GM12878 (cell line): ENCODE data around the gene BMERB1. TPM values are rescaled to one million over a fixed set of nuclear protein-coding genes. Genes with fewer than 3 reads are reported as not detected.

Experiments
- ATF7 ChIP-seq: fragments of 450-650 bp; IDR thresholded peaks from 2 replicates; pipeline ENCODE4 v1.6.1; 2016; ENCODE audit warnings: low read depth, mild to moderate bottlenecking
- CHD2 ChIP-seq: IDR thresholded peaks from 2 replicates; pipeline ENCODE4 v1.6.1; 2011; ENCODE audit warnings: low read depth, low read length, improper control_type of control experiment, borderline replicate concordance
- CREM ChIP-seq: IDR thresholded peaks from 2 replicates; pipeline ENCODE4 v1.6.1; 2014; ENCODE audit warnings: antibody characterized with exemption, low read depth
- HSF1 ChIP-seq: fragments of 150-350 bp; IDR thresholded peaks from 2 replicates; pipeline ENCODE4 v1.6.1; 2014; ENCODE audit warnings: mild to moderate bottlenecking, low read depth, low read length
- MEF2A ChIP-seq: IDR thresholded peaks from 2 replicates; pipeline ENCODE4 v1.6.1; 2011; ENCODE audit warnings: low read depth, mild to moderate bottlenecking, low read length, moderate library complexity; ENCODE audit not compliant: insufficient read depth
- STAT3 ChIP-seq: IDR thresholded peaks from 2 replicates; pipeline ENCODE4 v1.6.1; 2011; ENCODE audit warnings: low read depth, low read length, improper control_type of control experiment
- TCF7 ChIP-seq: IDR thresholded peaks from 2 replicates; pipeline ENCODE4 v1.6.1; 2014; ENCODE audit warnings: antibody characterized with exemption, borderline replicate concordance
- ZBTB11 ChIP-seq: fragments of 450-650 bp; formaldehyde crosslinking; IDR thresholded peaks from 2 replicates; pipeline ENCODE4 v1.5.0; 2022; ENCODE audit warnings: mild to moderate bottlenecking, missing genetic modification characterization
- polyA plus RNA-seq, 11 experiments: library from polyadenylated mRNA; depleted of rRNA in 4 of 11; unstranded in 6 of 11; stranded (reverse) in 5 of 11; fragments of >200 nt; fragmentation: Nextera tagmentation in 4 of 11; fragmentation: Illumina TruSeq in 1 of 11; extraction: Ambion mirVana in 4 of 11; extraction: Trizol in 1 of 11; gene quantifications; 1 replicate in 1 of 11; 2 replicates in 10 of 11; pipeline versions ENCODE4 v1.2.1 to v1.2.3, GENCODE V29; 2011 to 2016; ENCODE audit warnings: inconsistent platforms in 2 of 11, missing spikeins in 2 of 11, low read depth in 1 of 11
- total RNA-seq, 4 experiments: library from RNA; depleted of rRNA in 3 of 4; stranded (reverse); fragments of >200 nt in 3 of 4; fragmentation: Illumina TruSeq in 1 of 4; extraction: Trizol in 1 of 4; gene quantifications; 2 replicates each; pipeline versions ENCODE4 v1.2.1 to v1.2.3, GENCODE V29; 2013 to 2021

BMERB1 gene
- total and polyA plus RNA-seq, 10 of the 15 experiments (the other 5 are each of a cell fraction or from before 2014, with no cell fraction given), result 0.05 to 0.68 (median 0.34) TPM

GRCh38 chr16:15451098-15451731 is 16.8 kb downstream of the BMERB1 start (continued):
- TF ChIP-seq ZBTB11 (CRISPR knock-in tag) (no peak), CHD2 (no peak), HSF1 (no peak), ATF7 (no peak), STAT3 (no peak), CREM (no peak), MEF2A (no peak), TCF7 (no peak)
